K562 (cell line): Measurements from ENCODE around the gene ZSCAN22. TPM values are rescaled to one million over a fixed set of nuclear protein-coding genes. Genes with fewer than 3 reads are reported as not detected.

ENCODE experiments used
- CBX2 ChIP-seq: fragments of 200-600 bp; sonication (generic); IDR thresholded peaks from one replicate; pipeline ENCODE4 v1.6.1; 2012; ENCODE audit warnings: mild to moderate bottlenecking, low read length, inconsistent platforms; ENCODE audit not compliant: insufficient read depth, poor library complexity, severe bottlenecking
- ZNF347 ChIP-seq: fragments of 450-650 bp; formaldehyde crosslinking; IDR thresholded peaks from 2 replicates; pipeline ENCODE4 v1.4.0; 2020; ENCODE audit warnings: low read depth, mild to moderate bottlenecking, moderate library complexity
- polyA plus RNA-seq, 8 experiments: library from polyadenylated mRNA; depleted of rRNA in 4 of 8; stranded (reverse) in 5 of 8; unstranded in 3 of 8; fragments of >200 nt; fragmentation: Nextera tagmentation in 2 of 8; fragmentation: Illumina TruSeq in 1 of 8; extraction: Ambion mirVana in 2 of 8; extraction: Trizol in 1 of 8; gene quantifications; 2 replicates each; pipeline versions ENCODE4 v1.2.1 to v1.2.3, GENCODE V29; 2011 to 2014; ENCODE audit warnings: inconsistent platforms in 1 of 8, missing spikeins in 1 of 8
- total RNA-seq, 7 experiments: library from RNA; depleted of rRNA in 6 of 7; stranded (reverse); fragments of >200 nt in 6 of 7; fragmentation: Illumina TruSeq in 2 of 7; extraction: Trizol in 2 of 7; gene quantifications; 2 replicates each; pipeline versions ENCODE4 v1.2.1 to v1.2.3, GENCODE V29; 2011 to 2021; ENCODE audit warnings: low replicate concordance in 1 of 7
- TF ChIP-seq, protein P1 (sequence below), 2 experiments: fragments of 450-650 bp; formaldehyde crosslinking in 1 of 2; IDR thresholded peaks; 2 replicates each; pipeline versions ENCODE4 v1.4.0 to v1.6.1; 2014 to 2020; ENCODE audit warnings: mild to moderate bottlenecking in 2 of 2, borderline replicate concordance in 1 of 2, low read depth in 1 of 2
- TF ChIP-seq, protein P2 (sequence below): sonication (generic); formaldehyde crosslinking; IDR thresholded peaks from 2 replicates; pipeline ENCODE4 v1.8.1; 2023; ENCODE audit warnings: missing genetic modification reagents, mild to moderate bottlenecking, borderline replicate concordance

Gene ZSCAN22
- total and polyA plus RNA-seq, 9 of the 15 experiments (the other 6 are each of a cell fraction or from before 2014, with no cell fraction given) = 0.98 to 5.3 (median 3.0) TPM

DNA sequence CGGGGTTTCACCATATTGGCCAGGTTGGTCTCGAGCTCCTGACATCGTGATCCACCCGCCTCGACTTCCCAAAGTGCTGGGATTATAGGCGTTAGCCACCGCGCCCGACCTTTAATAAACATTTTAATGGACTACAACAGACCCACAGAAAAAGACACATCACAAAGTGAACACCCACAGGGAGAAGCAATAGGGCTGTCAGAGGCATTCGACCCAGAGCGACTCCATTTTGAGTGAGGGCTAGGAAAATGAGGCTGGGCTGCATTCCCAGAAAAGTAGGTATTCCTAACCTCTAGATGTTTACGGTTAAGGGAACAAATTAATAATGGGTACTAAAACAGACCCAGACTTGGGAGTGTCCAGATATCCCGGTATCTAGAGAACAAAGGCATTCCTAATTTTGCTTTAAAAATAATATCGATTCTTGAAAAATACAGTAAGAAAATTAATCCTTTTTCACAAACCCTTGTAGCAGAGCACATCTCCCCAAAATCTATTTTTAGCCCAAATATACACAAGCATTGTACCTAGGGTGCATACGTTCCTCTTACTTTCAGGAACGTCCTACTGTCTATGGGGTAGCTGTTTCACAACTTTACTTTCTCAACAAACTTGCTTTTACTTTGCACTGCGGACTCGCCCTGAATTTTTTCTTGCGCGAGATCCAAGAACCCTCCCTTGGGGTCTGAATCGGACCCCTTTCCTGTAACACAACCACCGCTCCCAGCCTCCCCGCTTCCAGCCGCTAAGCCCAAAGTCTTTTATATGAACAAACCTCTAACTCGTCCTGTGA lies 48.9 kb upstream of the ZSCAN22 start (continued):
- TF ChIP-seq, protein P1, sequence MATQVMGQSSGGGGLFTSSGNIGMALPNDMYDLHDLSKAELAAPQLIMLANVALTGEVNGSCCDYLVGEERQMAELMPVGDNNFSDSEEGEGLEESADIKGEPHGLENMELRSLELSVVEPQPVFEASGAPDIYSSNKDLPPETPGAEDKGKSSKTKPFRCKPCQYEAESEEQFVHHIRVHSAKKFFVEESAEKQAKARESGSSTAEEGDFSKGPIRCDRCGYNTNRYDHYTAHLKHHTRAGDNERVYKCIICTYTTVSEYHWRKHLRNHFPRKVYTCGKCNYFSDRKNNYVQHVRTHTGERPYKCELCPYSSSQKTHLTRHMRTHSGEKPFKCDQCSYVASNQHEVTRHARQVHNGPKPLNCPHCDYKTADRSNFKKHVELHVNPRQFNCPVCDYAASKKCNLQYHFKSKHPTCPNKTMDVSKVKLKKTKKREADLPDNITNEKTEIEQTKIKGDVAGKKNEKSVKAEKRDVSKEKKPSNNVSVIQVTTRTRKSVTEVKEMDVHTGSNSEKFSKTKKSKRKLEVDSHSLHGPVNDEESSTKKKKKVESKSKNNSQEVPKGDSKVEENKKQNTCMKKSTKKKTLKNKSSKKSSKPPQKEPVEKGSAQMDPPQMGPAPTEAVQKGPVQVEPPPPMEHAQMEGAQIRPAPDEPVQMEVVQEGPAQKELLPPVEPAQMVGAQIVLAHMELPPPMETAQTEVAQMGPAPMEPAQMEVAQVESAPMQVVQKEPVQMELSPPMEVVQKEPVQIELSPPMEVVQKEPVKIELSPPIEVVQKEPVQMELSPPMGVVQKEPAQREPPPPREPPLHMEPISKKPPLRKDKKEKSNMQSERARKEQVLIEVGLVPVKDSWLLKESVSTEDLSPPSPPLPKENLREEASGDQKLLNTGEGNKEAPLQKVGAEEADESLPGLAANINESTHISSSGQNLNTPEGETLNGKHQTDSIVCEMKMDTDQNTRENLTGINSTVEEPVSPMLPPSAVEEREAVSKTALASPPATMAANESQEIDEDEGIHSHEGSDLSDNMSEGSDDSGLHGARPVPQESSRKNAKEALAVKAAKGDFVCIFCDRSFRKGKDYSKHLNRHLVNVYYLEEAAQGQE (IDR thresholded peaks at IDR 0.05; ENCODE audit: borderline replicate concordance) = no peak
- TF ChIP-seq, protein P1 (CRISPR knock-in tag; IDR thresholded peaks at IDR 0.05; ENCODE audit: low read depth) = no peak
- TF ChIP-seq, protein P2, sequence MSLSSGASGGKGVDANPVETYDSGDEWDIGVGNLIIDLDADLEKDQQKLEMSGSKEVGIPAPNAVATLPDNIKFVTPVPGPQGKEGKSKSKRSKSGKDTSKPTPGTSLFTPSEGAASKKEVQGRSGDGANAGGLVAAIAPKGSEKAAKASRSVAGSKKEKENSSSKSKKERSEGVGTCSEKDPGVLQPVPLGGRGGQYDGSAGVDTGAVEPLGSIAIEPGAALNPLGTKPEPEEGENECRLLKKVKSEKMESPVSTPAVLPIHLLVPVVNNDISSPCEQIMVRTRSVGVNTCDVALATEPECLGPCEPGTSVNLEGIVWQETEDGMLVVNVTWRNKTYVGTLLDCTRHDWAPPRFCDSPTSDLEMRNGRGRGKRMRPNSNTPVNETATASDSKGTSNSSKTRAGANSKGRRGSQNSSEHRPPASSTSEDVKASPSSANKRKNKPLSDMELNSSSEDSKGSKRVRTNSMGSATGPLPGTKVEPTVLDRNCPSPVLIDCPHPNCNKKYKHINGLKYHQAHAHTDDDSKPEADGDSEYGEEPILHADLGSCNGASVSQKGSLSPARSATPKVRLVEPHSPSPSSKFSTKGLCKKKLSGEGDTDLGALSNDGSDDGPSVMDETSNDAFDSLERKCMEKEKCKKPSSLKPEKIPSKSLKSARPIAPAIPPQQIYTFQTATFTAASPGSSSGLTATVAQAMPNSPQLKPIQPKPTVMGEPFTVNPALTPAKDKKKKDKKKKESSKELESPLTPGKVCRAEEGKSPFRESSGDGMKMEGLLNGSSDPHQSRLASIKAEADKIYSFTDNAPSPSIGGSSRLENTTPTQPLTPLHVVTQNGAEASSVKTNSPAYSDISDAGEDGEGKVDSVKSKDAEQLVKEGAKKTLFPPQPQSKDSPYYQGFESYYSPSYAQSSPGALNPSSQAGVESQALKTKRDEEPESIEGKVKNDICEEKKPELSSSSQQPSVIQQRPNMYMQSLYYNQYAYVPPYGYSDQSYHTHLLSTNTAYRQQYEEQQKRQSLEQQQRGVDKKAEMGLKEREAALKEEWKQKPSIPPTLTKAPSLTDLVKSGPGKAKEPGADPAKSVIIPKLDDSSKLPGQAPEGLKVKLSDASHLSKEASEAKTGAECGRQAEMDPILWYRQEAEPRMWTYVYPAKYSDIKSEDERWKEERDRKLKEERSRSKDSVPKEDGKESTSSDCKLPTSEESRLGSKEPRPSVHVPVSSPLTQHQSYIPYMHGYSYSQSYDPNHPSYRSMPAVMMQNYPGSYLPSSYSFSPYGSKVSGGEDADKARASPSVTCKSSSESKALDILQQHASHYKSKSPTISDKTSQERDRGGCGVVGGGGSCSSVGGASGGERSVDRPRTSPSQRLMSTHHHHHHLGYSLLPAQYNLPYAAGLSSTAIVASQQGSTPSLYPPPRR = no peak
- TF ChIP-seq ZNF347 (CRISPR knock-in tag) (peak; percentile 49; the same call in 1 of the 2 replicates), CBX2 (no peak)
